Glomerular visceral epithelial cell (primary cell): Measurements from ENCODE around the gene MEG3.
"Not testable (repeated sequence)": the region's sequence is repeated elsewhere in the genome, so short reads cannot be mapped to it uniquely, and the experiment has no call there.

Experiments
- DNase-seq: peaks from one replicate; pipeline ENCODE4 v3.0.0-alpha.2; 2016; ENCODE audit errors: extremely low spot score

Gene MEG3

DNA sequence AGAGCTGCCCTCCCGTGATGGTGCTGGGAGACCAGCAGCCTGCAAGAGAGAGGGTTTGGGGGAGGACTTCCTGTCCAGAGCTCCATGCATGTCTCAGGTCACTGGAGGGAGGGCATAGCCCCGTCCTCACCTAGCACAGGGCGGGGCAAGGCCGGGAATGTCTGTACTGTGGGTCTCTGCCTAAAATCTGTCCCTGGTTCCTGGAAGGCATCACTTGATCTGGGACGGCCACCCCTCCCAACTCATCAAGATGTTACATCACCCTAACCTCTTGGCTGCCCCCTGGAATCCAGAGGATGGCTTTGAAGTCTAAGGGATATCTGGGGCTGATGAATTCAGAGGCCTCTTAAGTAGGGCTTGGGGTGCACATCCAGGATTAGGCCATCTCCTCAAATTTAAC lies 37.0 kb upstream of the MEG3 start:
- no peak for DNase-seq

- no peak for DNase-seq
These were observed 36.2 kb upstream of the MEG3 start for GRCh38 chr14:100789460-100790417.

DNA sequence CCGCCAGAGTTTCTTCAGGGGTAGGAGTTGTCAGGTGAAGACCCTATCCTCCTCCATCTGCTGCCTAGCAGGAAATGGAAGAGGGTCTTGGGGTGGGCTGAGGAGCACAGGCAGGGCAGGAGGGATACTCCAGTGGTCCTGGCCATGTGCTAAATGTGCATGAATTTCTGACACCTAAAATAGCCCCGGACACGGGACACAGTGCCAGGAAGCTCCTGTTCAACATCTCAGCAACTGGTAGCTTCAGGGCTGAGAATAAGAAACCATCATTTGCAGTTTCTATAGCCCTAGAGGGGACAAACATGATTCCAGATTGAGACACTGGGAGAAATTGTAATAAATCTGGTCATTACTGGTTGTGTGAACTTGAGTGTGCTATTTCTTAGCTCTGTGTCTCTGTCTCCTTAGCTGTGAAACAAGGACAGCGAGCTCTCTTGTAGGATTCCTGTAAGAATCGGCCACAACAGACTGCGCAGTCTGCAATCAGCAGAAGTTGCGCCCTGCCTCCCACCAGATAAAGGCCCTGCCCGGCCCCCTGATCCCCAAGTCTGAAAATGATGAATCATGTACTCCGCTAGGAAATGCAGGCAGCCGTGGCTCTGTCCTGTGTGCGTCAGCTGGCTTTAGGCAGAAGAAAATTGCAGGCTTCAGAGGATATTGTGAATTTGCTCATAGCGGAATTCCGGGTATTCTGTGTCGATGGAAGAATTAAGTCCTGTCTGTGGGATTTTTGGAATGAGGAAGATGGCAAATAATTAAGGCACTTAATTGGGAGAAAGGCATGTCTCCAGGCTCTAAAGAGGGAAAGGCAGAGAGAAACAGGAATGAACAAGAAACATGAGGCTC lies 35.2 kb upstream of the MEG3 start:
- DNase-seq = no peak

DNA sequence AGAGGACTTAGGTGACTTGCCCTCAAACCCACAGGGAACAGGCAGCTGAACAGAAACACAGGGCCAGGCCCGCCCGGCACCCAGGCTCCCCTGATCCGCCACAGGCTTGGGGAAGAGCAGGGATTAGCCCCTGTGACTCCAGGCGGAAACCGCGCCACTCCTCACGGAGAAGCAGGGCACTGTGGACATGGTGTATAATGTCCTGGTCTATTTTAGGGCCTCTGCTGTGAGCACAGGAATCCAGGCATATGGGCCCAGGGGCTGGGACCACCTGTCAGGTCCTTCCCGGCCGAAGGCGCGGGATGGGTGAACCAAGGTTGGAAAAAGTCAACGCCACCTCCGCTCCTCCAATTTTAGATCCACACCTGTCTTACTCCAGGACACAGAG lies 34.6 kb upstream of the MEG3 start:
- DNase-seq = no peak

DNA sequence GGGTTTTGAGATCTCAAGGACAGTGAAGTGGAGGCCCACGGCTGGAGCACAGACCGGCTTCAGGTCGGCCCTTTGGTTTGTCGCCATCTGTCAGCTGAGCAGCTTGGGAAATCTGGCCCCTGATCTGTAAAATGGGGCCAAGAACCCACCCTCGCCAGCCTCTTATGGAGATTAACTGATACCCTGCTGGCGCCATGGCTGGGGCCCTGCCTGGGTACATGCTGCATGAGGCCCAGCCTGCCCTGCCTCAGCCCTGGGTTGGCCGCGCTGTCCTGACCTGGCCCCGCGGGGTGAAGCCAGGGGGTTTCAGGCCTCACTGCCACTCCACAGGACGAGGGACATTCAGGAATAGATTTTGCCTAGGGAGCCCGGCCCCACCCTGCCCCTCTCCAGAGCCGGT lies 33.9 kb upstream of the MEG3 start:
- DNase-seq = no peak

- DNase-seq = no peak
These were observed 29.0 kb upstream of the MEG3 start for GRCh38 chr14:100796946-100797345.

- DNase-seq = no peak
These were observed 25.9 kb upstream of the MEG3 start for GRCh38 chr14:100800041-100800440.

GRCh38 chr14:100801433-100801832 lies 24.5 kb upstream of the MEG3 start:
- DNase-seq = not testable (repeated sequence)

DNA sequence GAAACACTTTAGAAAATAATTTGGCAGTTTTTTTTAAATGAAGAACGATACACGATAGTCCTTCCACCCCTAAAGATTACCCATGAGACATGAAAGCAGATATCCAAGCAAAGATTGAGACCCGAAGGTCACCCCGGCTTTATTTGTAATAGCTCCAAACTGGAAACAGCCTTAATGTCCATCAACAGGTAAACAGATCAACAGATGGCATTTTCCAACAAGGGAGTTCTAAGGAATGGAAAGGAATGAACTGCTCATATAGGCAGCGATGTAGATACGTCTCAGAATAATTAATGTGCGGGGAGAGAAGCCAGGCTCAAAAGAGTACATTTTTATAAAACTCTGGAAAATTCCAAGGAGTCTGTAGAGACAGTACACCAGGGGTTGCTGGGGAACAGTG lies 23.7 kb upstream of the MEG3 start:
- no peak for DNase-seq

- no peak for DNase-seq
These were observed 23.2 kb upstream of the MEG3 start for GRCh38 chr14:100802766-100803165.

- no peak for DNase-seq
These were observed 22.7 kb upstream of the MEG3 start for GRCh38 chr14:100803226-100803625.

- DNase-seq = no peak
These were observed 22.2 kb upstream of the MEG3 start for GRCh38 chr14:100803676-100804075.

DNA sequence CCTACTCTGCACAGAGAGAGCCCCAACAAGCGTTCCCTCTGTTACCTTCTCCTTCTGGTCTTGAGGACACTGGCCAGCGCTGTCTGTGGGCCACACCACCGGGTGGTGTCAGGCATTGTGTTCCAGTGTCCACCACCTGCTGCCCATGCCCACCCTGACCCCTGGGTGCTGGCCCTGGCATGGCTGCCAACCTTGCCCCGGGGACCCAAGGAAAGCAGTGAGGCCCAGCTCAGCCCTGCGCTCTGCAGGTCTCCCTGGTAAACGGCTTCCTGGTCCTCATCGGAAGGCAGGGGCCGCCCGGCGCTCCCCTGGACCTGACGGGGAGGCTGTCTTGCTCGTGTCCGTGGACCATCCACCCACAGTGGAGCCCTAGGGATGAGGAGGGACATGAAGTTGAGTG lies 21.8 kb upstream of the MEG3 start:
- DNase-seq = no peak

- no peak for DNase-seq
These were observed 21.2 kb upstream of the MEG3 start for GRCh38 chr14:100804558-100805309.

GRCh38 chr14:100806386-100806785 lies 19.5 kb upstream of the MEG3 start:
- no peak for DNase-seq

DNA sequence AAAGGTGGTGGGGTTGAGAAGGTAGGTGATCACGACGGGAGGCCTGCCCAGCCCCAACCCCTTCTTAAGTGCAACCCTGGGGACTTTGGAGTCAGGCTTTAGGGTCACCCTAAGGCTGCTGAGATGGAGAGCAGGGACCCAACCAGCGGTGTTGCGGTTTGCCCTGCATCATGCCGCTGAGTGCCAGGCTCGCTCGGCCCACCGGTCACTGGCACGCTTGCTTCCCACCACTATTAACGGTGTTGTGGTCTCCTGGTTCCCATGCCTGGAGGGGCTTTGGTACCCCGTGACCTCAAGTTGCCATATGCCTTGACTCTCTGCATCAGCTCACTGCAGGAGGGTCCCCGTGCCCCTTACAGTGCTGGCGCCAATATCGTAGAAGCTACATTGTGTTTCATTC lies 18.4 kb upstream of the MEG3 start:
- no peak for DNase-seq

DNA sequence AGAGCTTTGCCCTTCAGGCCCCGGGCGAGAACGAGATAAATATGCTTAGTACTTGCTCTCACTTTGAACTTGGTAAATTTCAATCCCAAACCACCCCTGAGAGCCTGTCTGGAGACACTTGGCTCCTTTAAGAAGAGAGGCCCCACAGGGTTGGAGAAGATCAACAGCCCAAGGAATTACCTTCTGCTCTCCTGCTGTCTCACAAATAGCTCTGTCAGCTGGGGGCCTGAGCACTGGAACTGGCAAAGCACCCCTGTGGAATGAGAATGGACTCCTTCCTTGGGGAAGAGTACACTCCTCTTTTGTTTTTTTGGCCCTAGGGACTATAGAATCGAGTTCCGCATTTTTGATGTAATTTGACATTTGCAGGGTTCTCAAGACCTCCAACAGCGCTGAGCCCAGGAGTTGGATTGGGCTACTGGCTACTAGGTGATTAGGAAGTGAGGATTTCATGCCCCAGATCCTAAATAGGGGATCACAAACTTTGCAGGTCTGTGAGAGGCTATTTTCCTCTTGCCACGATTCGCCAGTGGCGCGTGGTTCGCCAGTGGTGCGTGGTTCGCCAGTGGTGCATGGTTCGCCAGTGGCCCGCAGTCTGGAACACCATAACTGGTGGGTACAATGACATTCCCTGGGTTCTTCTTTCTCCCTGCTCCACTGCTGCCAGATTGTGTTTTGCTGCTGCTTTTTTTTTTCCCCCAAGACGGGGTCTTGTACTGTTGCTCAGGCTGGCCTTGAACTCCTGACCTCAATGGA lies 17.8 kb upstream of the MEG3 start:
- no peak for DNase-seq

DNA sequence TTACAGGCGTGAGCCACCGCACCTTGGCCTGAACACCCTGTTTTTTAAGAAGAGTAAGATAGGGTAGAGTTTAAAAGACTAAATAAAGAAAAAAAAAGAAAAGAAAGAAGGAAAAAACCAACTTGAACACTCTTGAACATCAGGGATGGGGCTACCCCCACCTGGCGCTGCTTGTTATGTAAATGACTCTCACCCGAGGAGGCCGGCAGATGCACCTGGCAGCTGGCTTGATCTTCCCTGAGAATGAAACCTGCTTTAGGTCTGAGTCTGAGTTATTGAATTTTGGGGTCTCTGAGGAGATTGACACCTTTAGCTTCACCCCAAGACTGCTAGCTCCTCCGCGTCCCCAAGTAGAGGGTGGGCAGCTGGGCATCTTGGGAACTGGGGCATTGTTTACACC lies 15.5 kb upstream of the MEG3 start:
- no peak for DNase-seq

- no peak for DNase-seq
These were observed 15.0 kb upstream of the MEG3 start for GRCh38 chr14:100810861-100811461.

GRCh38 chr14:100813291-100813690 lies 12.6 kb upstream of the MEG3 start:
- DNase-seq = no peak
